ENCODE data around the gene PDGFA. TPM values are rescaled to one million over a fixed set of nuclear protein-coding genes. Genes with fewer than 3 reads are reported as not detected.

Gene PDGFA
- total RNA-seq, 1 donor from 2014 or later, result 78.8 TPM

- Mint-ChIP-seq H3K27ac (peak overlapping the region; percentile 72), H3K27me3 (ENCODE audit: low read depth) (peaks cover 2% of the 10 kb centered on the region), H3K9me3 (no peaks in the 10 kb centered on the region)
Observed at GRCh38 chr7:512146-512510, 7.5 kb downstream of the PDGFA start.

GRCh38 chr7:511476-512145 is 8.0 kb downstream of the PDGFA start:
- no peak overlapping the region for H3K27ac Mint-ChIP-seq
- DNase-seq (ENCODE audit: low spot score in 2 of 2, unreplicated experiment in 2 of 2), result no peak
- no peak for TF ChIP-seq CTCF (IDR thresholded peaks at IDR 0.05; ENCODE audit: unreplicated experiment)

More at GRCh38 chr7:512146-512510, 7.5 kb downstream of the PDGFA start:
- Mint-ChIP-seq H3K4me1 (peaks cover 32% of the 10 kb centered on the region), H3K36me3 (no peaks in the 10 kb centered on the region), H3K4me3 (no peak overlapping the region)
- DNase-seq (ENCODE audit: low spot score in 2 of 2, unreplicated experiment in 2 of 2), result no peak
- TF ChIP-seq CTCF (IDR thresholded peaks at IDR 0.05; ENCODE audit: unreplicated experiment), result no peak

GRCh38 chr7:510782-511281 is 8.8 kb downstream of the PDGFA start:
- Mint-ChIP-seq H3K4me3 (no peak overlapping the region), H3K36me3 (no peaks in the 10 kb centered on the region), H3K27ac (no peak overlapping the region), H3K4me1 (peaks cover 26% of the 10 kb centered on the region), H3K27me3 (ENCODE audit: low read depth) (peaks cover 2% of the 10 kb centered on the region), H3K9me3 (no peaks in the 10 kb centered on the region)
- no peak for DNase-seq (ENCODE audit: low spot score in 2 of 2, unreplicated experiment in 2 of 2)
- no peak for TF ChIP-seq CTCF (IDR thresholded peaks at IDR 0.05; ENCODE audit: unreplicated experiment)

More at GRCh38 chr7:511476-512145, 8.0 kb downstream of the PDGFA start:
- Mint-ChIP-seq H3K4me1 (peaks cover 32% of the 10 kb centered on the region), H3K27me3 (ENCODE audit: low read depth) (peaks cover 2% of the 10 kb centered on the region), H3K9me3 (no peaks in the 10 kb centered on the region), H3K36me3 (no peaks in the 10 kb centered on the region), H3K4me3 (no peak overlapping the region)

GRCh38 chr7:510131-510481 is 9.5 kb downstream of the PDGFA start:
- H3K9me3 Mint-ChIP-seq, result no peaks in the 10 kb centered on the region
- H3K36me3 Mint-ChIP-seq, result no peaks in the 10 kb centered on the region
- peaks cover 24% of the 10 kb centered on the region for H3K4me1 Mint-ChIP-seq
- no peak for TF ChIP-seq CTCF (IDR thresholded peaks at IDR 0.05; ENCODE audit: unreplicated experiment)
- no peak overlapping the region for H3K4me3 Mint-ChIP-seq
- DNase-seq (ENCODE audit: low spot score in 2 of 2, unreplicated experiment in 2 of 2), result no peak
- no peak overlapping the region for H3K27ac Mint-ChIP-seq
- H3K27me3 Mint-ChIP-seq (ENCODE audit: low read depth), result peaks cover 2% of the 10 kb centered on the region

- Mint-ChIP-seq H3K4me1 (peaks cover 19% of the 10 kb centered on the region), H3K4me3 (no peak overlapping the region), H3K9me3 (no peaks in the 10 kb centered on the region), H3K27ac (peak overlapping the region; percentile 39), H3K27me3 (ENCODE audit: low read depth) (peaks cover 2% of the 10 kb centered on the region), H3K36me3 (no peaks in the 10 kb centered on the region)
- TF ChIP-seq CTCF (IDR thresholded peaks at IDR 0.05; ENCODE audit: unreplicated experiment), result no peak
- no peak for DNase-seq (ENCODE audit: low spot score in 2 of 2, unreplicated experiment in 2 of 2)
Observed at GRCh38 chr7:509426-510130, 10.1 kb downstream of the PDGFA start.

Data from mesothelial cell of epicardium (in vitro differentiated cells).